Esophagus mucosa (tissue), 1 donor: ENCODE results near the gene WIPI1. TPM values are rescaled to one million over a fixed set of nuclear protein-coding genes. Genes with fewer than 3 reads are reported as not detected.
"Not testable (repeated sequence)": the region's sequence is repeated elsewhere in the genome, so short reads cannot be mapped to it uniquely, and the experiment has no call there.

Experiments used
- ATAC-seq: fragments of 200-7000 bp; cut with Tn5 transposase; one replicate; pipeline ENCODE4 v1.9.1; 2020
- total RNA-seq: library from RNA; stranded (reverse); gene quantifications from one replicate; pipeline ENCODE4 v1.2.4, GENCODE V29; 2023
- donor health status: DM: yes; HTN: yes; CAD: no.

Gene WIPI1
- total RNA-seq, 1 donor from 2014 or later: 13.3 TPM

DNA sequence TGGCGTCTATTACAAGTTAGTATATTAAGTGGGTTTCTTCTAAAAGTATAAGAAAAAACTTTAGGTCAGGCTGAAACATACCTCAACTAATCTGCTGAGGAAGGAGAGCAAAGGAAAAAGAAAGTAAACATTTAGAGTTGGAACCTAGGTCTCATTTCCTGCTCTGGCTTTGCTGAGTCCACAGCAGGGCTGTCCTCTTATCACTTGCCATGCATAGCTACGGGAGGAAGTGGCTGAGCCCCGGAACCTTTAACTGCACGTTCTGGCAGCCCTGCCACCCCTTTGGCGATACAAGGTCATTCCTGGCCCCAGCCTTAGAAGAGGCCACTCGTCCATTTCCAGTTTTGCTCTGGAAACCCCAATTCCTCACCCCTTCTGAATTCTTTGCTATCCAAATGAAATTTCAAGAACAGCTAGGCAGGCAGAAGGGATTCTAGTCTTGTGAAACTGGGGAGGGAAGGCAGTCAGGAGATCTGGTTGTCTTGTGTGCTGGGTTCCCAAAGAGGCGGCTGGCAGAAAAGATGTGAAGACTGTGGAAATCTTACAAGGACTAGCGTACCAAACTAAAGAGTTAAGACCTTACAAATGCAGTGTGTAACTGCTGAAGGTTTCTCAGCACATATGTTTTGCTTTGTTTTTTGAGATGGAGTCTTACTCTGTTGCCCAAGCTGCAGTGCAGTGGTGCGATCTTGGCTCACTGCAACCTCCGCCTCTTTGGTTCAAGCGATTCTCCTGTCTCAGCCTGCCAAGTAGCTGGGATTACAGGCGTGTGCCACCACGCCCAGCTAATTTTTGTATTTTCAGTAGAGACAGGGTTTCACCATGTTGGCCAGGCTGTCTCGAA lies 19.1 kb downstream of the WIPI1 start:
- peak; percentile 44 for ATAC-seq

DNA sequence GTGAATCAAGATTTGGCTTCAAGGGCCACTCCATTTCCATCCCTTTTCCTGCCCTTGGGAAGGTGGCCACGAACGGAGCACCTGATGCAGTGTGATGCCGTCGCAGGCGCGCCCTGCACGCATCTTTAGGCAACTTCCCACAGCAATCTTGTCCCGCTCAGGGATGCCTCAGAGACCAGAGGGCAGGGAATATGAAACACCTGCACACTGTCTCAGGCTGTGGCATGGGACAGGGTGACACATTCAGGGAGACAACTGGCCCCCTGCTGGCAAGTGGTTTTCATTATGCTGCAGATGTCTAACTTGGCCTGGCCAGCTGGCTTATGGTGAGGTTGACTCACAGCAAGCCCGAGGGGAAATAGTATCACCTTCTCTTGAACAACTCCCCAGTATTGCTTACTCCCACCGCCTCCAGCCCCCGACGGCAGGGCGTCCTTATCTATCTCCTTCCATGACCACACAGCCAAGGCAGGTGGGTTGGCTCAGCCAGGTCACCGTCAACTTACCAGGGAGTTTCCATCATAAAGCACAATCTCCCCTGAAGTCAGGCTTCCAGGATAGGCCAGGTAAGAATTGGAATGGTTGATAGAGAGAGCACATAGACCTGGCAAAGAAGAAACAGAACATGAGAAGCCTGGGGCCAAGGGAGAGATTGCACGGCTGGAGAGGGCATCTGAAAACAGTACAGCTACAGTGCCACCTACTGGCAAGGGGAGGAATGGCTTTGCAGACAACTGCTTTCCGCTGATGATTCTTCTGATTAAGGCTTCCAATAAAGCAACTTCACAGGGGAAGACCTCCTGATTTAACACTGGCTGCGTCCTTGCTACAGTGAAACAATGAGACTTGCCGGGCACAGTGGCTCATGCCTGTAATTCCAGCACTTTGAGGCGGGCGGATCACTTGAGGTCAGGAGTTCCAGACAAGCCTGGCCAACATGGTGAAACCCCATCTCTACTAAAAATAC lies 21.1 kb downstream of the WIPI1 start:
- peak; percentile 83 for ATAC-seq

DNA sequence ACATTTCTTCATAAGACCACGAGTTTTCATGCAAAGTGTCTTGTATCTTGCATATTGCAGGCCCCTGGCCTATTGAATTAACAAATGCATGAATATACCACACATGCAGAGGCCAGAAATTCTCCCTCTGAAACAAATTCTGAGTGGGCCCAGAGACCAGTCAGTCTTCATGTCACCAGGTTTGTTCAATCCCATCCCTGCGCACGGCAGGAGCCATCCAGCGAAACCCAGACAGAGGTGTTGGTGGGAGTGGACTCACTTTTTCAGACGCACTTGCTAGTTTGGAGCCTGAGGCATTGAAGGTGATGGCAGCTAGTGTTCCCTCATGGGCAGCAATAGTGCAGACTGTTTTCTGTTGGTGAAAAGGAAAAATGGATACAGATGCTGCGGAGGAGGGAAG lies 21.9 kb downstream of the WIPI1 start:
- no peak for ATAC-seq

DNA sequence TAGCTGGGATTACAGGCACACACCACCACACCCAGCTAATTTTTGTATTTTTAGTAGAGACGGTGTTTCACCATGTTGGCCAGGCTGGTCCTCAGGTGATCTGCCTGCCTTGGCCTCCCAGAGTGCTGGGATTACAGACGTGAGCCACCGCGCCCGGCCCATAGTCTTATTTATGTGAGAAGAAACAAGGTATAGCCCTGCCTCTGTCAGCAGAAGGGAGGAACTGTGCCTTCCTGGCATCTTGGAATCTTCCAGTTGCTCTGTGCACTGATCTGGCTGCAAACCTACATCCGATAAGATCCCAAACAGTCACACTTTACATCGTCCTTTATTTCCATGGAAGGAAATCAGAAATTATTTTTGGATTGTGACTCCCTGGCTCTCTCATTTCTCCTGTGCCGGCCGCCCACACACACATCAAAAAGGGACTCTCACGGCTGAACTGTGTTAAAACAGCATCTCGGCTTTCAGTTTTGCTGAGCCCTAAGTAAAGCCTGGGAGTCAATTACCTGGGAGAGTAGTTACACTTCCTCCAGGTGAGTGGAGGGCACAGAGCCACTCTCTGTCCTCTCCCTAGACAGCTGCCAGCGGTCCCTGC lies 23.3 kb downstream of the WIPI1 start:
- no peak for ATAC-seq

DNA sequence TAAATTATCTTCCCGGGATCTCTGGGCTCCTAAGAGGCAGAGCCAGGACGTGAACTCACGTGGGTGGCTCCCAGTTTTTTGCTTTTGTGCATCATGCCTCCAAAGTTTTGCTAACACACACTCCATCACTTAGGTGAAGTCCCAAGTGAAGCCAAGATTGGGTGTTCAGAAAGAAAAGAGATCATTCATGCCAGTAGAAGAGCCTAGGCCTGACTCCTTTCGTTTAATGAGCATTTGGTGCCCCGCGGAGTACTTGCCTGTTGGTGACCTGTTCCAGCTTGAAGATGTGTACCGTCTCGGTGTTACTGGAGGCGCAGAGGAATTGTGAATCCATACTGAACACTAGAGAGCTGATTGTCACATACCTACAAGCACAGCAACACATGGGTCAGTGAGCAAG lies 24.1 kb downstream of the WIPI1 start:
- ATAC-seq: no peak

DNA sequence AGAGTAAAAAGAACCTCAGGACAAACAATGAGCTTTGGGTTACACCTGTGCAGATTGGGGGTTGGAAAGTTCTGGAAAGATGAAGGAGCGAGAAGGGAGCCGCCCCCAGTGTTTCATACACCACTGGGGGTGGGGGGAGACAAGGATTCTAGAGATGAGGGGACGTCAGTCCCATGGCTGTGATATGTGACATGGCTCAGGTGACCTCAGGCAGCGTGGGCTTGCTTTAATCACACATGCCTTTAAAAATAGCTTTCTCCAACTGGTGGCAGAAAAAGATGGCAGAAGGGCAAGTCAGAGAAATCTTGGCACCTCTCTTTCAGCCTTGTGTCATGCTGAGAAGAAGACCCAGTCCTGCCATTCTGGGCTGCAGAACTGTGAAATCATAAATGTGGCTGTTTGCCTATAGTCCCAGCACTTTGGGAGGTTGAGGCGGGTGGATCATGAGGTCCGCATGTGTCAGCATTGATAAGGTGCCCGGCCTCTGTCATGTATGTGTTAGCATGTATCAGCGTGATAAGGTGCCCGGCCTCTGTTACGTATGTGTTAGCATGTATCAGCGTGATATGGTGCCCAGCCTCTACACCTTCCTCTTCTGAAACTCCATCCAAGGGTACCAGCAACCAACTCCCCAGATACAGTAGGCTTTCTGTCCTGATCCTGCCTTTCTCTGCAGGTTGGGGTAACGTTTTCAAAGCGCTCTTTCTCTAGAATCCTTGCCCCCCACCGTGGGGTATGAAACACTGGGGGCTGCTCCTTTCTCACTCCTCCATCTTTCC lies 25.0 kb downstream of the WIPI1 start:
- no peak for ATAC-seq

DNA sequence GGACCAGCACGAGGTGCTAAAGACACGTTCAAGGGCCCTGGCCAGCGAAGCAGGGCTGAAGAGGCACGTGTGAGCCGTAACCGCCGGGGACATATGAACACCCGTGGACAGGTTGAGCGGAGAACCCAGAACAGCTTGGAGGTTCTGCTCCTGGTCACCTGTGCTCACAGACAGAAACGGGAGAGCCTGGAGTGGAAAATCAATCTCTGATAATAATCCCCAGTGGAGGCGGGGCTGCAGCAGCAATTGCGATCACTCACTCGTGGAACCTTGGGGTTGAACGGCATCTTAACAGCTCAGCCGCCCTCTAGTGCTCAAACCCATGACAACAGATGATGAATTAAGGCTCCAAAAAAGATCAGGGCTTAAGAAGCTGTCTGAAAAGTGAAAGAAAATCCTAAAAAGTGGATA lies 25.6 kb downstream of the WIPI1 start:
- no peak for ATAC-seq

DNA sequence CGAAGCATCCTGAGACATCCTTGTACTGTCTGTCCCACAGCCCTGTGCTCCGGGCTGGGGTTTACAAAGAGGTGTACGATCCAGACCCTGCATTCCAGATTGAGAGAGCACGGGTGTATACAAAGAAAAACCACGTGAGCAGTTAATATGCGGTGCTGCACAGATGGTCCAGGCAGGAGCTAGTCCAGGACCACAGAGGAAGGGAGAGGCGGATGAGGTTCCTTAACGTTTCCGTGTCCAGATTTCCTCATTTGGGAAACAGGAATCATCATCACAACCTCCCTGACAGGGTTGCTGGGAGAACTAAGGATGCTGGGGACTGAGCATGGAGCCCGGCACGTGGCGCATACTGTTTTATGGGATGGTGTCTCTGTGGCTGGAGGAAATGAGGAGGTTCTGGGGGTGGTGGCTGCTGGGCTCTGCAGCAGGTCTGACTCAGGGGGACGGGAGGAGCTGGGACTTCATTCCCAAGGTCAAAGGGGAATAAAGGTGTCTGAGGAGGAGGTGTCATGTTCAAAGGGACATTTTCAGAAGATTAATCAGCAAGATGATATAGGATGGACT lies 26.2 kb downstream of the WIPI1 start:
- ATAC-seq: no peak

DNA sequence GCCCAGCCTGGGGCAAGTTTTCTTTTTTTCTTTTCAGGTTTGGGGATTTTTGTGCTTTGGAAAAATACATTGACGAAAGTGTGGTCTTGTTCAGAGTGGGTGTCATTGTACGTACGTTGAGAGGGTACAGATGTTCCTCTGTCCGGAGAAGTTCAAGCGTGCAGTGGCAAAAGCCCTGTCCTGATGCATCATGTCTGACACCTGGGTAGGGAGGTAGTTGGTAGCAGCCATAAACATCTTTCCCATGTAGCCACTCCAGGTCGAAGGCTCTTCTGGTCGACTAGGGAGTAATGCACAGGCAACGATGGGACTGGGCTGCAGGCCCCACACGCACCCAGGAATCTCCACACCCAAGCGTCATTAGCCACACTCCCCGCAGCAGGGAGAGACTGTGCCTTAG lies 27.4 kb downstream of the WIPI1 start:
- no peak for ATAC-seq

DNA sequence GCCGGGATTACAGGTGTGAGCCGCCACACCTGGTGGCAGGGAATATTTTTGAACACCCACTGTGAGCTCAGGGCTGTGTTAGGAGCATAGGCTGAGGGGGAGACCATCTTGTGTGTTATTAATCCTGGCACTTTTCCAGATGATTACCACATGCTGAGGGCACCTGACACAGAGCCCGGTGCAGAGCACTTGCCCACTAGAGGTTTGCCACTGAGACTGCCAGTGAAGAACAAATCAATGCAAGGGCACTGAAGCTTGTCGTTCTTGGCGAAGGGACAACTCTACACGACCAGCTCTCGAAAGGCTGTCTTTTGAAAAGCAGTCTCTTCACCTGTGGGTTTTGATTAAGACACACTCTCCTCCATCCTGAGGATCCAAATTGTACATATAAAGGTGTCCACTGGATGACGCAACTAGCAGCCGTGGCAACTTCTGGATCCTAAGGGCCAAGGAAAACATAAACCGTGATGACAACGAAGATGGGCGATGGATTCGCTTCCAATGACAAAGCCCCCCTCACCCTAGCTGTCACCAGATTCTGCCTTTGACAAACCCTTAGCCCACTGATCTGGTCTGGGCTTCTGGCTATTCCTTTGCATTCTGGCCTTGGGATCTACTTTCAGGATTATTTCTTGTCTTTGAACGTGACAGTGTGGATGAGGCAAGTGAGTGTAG lies 28.7 kb downstream of the WIPI1 start:
- no peak for ATAC-seq

DNA sequence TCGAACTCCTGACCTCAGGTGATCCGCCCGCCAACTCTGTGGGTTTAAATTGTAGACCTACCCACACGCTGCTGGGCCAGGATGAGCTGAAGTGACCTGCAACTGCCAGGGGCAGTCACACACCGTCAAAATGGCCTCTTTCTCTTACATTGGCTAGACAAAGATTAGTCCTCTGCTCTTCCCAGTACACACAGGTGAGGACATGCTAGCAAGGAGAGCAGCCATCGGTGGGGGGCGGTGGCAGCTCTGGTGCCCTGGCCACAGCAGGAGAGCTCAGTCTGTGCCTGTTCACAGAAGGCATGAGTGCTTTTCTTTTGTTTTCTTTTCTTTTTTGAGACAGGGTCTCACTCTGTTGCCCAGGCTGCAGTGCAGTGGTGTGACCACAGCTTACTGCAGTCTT lies 29.7 kb downstream of the WIPI1 start:
- no peak for ATAC-seq

DNA sequence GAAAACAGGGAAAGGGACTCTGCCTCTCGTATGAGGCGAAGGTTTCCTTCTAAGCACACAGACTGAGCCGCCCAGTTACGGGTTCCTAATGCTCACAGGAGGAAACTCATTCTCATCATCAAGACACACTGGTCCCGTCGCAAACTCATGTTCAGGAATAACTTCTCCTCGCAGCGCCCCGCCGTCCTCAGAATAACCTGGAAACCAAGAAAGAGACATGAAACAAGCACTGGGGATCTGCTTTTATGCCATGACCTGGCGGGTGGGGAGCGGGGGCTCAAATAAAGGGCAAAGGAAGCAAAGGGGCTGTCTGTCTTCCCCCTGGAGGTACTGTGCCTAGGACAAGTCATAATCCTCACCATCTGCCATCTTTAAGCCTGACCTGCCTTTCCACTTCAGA lies 31.3 kb downstream of the WIPI1 start:
- no peak for ATAC-seq

DNA sequence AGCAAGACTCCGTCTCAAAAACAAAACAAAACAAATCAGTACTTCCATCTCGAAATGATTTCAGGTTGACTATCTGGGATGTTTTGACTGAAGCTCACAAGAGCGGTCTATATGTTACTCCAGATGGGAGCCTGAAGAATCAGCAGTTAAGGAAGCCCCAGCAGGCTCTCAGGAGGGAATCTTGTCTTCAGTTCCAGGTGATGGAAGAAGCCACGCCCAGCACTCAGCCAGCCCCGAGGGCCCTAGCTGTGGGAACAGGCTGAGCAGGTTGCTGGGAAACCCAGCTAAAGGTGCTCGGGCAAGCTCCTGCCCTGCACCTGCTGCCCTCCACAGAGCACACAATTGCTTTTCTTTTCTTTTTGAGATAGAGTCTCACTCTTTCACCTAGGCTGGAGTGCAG lies 32.4 kb downstream of the WIPI1 start:
- ATAC-seq: peak; percentile 88

DNA sequence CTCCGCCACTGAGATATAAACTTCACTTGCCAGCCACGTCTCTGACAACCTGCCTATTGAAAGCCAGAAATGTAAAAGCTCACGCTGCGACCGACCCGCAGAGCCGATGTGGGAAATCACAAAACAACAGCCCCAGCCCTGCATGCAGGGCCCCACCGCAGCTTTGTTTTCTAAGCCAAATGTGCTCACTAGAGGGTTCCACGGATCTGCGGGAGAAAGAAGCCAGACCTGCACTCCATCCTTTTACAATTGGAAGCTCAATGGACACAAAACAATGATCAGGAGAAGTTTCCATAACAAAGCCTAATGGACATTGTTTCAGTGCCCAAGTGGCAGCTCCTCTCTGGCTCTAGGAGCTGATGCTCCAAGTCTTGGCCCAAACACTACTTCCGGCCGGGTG lies 33.1 kb downstream of the WIPI1 start:
- ATAC-seq: no peak

DNA sequence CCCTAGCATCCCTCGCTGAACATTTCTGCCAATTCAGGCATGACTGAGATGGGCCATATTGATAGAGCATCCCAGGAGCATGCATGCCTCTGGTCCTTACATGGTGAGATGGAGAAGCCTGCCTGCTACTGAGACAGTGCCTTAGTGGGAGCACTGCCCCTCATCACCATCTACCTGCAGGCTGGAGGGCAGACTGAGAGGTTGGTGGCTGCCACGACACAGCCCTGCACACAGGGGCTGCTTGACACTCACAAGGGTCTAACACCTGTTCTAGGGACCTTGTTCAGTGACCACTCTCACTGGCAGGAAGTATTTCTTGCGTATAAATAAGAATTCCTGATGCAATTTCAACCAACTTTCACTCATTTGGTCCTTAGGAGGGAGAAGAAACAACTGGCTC lies 34.0 kb downstream of the WIPI1 start:
- no peak for ATAC-seq

DNA sequence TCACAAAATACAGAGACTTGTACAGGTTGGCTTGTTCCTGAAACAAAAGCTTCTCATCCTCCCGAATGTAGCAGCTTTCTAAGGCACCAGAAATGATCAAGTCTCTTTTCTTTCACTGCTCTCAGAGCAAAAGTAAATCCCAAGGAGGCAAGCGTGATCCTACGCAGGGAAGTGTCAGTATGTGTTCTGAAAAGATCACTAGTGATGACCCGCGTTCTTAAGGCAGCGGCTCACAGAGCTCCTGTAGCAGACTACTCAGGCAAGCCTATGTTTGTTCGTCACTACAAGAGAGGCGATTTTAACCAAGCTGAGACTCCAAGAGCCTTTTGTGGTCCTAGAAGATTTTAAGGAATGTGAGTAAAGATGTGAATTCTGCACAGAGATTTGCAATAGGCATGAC lies 34.5 kb downstream of the WIPI1 start:
- ATAC-seq: no peak

DNA sequence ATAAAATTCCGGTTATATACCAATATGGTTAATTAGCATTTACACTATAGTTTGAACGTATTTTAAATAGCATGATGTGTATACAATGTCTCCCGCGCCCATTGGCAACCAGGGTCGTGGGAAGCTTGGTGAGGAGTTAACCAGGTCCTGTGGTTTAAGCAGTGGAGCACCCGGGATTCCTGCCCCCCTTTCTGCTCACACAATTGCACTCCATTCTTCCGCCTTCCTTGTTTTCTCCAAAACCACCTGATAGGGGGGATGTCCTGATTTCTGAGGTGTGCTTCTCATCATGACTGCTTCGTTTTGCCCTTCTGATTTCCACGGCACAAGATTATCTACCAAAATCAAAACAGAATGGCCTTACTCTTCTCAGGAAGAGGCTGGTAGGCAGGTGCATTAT lies 35.8 kb downstream of the WIPI1 start:
- no peak for ATAC-seq

DNA sequence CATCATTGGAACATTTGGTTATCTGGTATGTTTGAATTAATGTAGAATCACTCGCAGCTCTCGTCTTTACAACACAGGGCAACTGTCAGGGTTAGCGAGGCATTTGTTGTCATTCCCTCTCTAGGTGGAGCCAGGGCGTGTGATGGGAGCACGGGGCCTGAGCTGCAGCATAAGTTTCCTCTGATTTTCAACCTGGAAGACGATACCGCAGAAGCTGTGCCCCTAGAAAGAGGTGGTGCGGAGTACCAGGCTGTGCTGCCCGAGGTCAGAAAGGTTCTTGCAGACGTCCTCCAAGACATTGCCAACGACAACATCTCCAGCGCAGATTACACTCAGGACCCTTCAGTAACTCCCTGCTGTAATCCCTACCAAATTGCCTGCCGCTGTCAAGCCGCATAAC lies 37.2 kb downstream of the WIPI1 start:
- ATAC-seq: no peak

DNA sequence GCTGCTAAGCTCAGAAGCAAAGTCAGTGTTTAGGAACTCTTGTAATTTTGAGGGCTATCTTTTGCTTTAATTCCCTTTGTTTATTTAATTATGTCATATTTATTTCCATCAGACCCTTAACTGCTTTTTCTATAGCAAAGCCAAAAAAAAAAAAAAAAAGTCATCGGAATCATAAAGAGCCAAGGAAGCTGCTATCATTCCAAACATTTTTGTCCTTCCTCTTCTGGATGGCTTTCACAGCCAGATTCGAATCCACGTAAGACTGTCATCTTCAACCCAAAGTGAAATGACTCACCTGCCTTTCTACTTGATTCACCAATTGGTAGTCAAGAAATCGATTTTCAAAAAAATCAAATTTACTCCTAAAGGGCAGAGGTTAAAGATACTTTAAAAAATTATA lies 38.4 kb downstream of the WIPI1 start:
- no peak for ATAC-seq

DNA sequence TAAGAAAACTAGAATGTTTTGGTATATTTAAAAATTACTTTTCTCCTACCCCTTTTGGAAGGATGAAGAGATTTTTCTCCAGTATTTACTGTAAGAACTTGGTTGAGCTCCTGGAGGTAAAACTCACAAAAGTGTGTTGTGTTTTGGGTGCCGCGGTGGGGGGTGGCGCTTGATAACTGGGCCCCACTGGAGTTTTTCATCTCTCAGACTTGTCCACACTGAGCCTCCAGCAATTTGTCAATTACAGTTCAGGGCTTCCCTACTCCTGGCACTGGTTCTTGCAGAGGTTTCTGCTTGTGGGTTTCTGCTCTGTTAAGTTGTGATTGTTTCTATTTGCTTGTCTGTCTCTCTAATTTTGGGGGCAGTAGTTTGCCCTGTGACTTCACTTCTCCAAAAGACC lies 40.0 kb downstream of the WIPI1 start:
- ATAC-seq: no peak

DNA sequence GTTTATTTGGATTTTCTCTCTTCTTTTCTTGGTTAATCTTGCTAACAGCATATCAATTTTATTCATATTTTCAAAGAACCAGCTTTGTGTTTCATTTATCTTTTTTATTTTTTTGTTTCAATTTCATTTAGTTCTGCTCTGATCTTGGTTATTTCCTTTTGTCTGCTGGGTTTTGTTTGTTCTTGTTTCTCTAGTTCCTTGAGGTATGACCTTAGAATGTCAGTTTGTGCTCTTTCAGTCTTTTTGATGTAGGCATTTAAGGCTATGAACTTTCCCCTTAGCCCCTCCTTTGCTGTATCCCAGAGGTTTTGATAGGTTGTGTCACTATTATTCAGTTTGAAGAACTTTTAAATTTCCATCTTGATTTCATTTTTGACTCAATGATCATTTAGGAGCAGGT lies 42.4 kb downstream of the WIPI1 start:
- ATAC-seq: not testable (repeated sequence)
